GM10248 (cell line): ENCODE measurements around the gene NSG2.

Experiments
- CTCF ChIA-PET: fragments of 300-600 bp; sonication (Branson Sonifier 250); formaldehyde crosslinking; extraction: SDS; loops from one replicate; lab custom pipeline; 2021; ENCODE audit warnings: antibody characterized with exemption; lab: Yijun Ruan, JAX
- POLR2A ChIA-PET: fragments of 350-650 bp; sonication (Branson Sonifier 250); formaldehyde crosslinking; extraction: SDS; loops from one replicate; lab custom pipeline; 2020; ENCODE audit warnings: antibody characterized with exemption; lab: Yijun Ruan, JAX
- DNase-seq: peaks from one replicate; pipeline ENCODE4 v3.0.0; 2012; ENCODE audit errors: extremely low spot score
- CTCF ChIP-seq: IDR thresholded peaks from 2 replicates; pipeline ENCODE4 v1.5.1; 2012; ENCODE audit warnings: mild to moderate bottlenecking, low read depth; ENCODE audit errors: extremely low read depth, missing control alignments, control extremely low read depth

Gene NSG2

GRCh38 chr5:174057206-174057605 is 11.7 kb downstream of the NSG2 start:
- ChIA-PET POLR2A (no interaction called here), CTCF (interaction anchor here (2.1 to 3.3 kb wide), 2 partner anchors 11 to 255 kb away, joined by 6 to 22 read pairs; partner anchors contain the start of gene NSG2)
- DNase-seq = no peak
- no peak for TF ChIP-seq CTCF

- no peak for TF ChIP-seq CTCF
- CTCF ChIA-PET = interaction anchor here (1.1 to 2.1 kb wide), 3 partner anchors 9 to 253 kb away, joined by 3 to 6 read pairs (median 6); partner anchors contain the start of gene NSG2
- POLR2A ChIA-PET = no interaction called here
- DNase-seq = no peak
These were observed 13.1 kb downstream of the NSG2 start for GRCh38 chr5:174058433-174059122.

DNA sequence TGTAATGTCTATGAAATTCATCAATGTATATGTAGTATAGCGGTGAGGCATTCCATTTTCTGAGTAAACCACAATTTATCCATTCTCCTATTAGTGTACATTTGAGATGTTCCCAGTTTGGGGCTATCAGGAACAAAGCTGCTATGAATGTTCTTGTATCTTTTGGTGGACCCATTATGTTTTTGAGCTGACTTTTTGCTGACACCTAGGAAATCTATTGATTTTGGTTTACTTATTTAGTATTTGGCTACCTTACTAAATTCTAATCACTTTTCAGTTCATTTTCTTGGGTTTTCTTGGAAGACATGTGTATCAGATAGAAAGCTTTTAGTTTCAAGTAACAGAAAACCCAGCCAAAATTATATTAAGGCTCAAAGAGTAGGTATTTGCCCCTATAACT is 13.7 kb downstream of the NSG2 start:
- DNase-seq = no peak
- TF ChIP-seq CTCF = no peak
- ChIA-PET CTCF (interaction anchor here (1.0 to 2.1 kb wide), 5 partner anchors 8 to 253 kb away, joined by 3 to 6 read pairs (median 4); partner anchors contain the start of gene NSG2), POLR2A (no interaction called here)

- DNase-seq = no peak
- TF ChIP-seq CTCF = no peak
- CTCF ChIA-PET = interaction anchor here (1.5 kb wide), 1 partner anchor 15 kb away, joined by 3 read pairs; no protein-coding TSS in a partner anchor
- POLR2A ChIA-PET = no interaction called here
These were observed 17.7 kb downstream of the NSG2 start for GRCh38 chr5:174063082-174063756.

- POLR2A ChIA-PET = no interaction called here
- CTCF ChIA-PET = no interaction called here
- DNase-seq = no peak
- no peak for TF ChIP-seq CTCF
These were observed 18.7 kb downstream of the NSG2 start for GRCh38 chr5:174064171-174064570.

DNA sequence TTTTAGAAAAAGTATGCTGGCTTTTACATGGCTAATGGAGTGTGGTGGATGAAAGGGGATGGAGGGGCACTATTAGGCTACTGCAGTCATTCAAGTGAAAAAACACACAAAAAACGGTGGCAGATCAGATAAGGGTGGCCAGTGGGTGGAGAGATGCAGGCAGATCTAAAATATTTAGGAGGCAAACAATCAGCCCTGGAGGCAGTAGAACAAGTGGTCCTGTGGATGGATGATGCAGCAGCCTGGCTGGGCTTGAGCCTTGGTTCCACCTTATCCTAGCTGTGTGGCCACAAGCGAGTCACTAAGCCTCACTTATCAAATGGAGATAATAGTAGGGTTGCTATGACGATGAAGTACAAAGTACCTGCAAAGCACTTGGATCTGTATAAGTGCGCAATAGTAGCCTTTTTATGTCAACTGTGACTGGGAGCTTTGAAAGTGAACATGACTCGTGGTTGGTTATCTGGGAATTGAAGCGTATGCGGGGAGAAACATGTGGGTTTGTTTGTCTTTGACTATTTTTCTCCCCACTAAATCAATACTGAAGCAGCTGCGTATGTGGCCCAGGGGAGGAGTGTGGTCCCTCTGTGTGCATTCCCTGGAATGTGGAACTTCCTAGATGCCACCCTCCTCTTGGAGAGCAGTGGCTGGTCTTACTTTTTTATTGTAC is 20.2 kb downstream of the NSG2 start:
- ChIA-PET POLR2A (interaction anchor here (0.6 kb wide), 1 partner anchor 961 kb away, joined by 4 read pairs; no protein-coding TSS in a partner anchor), CTCF (no interaction called here)
- TF ChIP-seq CTCF = no peak

More for the DNA sequence above, 20.2 kb downstream of the NSG2 start:
- DNase-seq = no peak
